HG02970 (cell line): Measurements from ENCODE around the gene HDDC3.

Experiments used
- ATAC-seq: cut with Tn5 transposase; IDR thresholded peaks from one replicate; pipeline ENCODE4 v1.9.1; 2021; ENCODE audit warnings: mild to moderate bottlenecking, moderate library complexity, moderate number of reproducible peaks; ENCODE audit not compliant: unreplicated experiment, low FRiP score

Gene HDDC3

GRCh38 chr15:90954712-90955623 is 22.6 kb upstream of the HDDC3 start, which contains the start of gene RCCD1:
Gene RCCD1 (plus strand): TSS chr15:90954884. CDS start chr15:90956735, 1,851 bp downstream.
- ATAC-seq, result peak; percentile 80

GRCh38 chr15:90953947-90954711 is 21.8 kb upstream of the HDDC3 start:
- no peak for ATAC-seq

DNA sequence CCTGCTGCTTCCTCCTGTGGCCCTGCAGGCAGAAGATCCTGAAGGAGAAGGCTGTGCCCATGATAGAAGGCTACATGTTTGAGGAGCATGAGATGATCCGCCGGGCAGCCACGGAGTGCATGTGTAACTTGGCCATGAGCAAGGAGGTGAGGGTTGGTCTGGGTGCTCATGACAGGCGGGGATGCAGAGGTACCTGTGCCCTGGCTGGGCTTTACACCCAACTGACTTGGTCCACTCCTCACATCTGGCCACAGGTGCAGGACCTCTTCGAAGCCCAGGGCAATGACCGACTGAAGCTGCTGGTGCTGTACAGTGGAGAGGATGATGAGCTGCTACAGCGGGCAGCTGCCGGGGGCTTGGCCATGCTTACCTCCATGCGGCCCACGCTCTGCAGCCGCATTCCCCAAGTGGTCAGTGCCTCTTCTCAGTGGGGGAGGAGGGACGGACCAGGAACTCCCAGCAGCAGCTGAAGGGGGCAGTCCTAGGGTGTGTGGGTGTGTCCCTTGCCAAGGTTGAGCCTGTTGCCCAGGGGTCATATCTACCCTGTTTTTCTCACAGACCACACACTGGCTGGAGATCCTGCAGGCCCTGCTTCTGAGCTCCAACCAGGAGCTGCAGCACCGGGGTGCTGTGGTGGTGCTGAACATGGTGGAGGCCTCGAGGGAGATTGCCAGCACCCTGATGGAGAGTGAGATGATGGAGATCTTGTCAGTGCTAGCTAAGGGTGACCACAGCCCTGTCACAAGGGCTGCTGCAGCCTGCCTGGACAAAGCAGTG is 20.7 kb upstream of the HDDC3 start:
- ATAC-seq, result no peak

GRCh38 chr15:90950676-90951075 is 18.3 kb upstream of the HDDC3 start:
- ATAC-seq, result no peak

DNA sequence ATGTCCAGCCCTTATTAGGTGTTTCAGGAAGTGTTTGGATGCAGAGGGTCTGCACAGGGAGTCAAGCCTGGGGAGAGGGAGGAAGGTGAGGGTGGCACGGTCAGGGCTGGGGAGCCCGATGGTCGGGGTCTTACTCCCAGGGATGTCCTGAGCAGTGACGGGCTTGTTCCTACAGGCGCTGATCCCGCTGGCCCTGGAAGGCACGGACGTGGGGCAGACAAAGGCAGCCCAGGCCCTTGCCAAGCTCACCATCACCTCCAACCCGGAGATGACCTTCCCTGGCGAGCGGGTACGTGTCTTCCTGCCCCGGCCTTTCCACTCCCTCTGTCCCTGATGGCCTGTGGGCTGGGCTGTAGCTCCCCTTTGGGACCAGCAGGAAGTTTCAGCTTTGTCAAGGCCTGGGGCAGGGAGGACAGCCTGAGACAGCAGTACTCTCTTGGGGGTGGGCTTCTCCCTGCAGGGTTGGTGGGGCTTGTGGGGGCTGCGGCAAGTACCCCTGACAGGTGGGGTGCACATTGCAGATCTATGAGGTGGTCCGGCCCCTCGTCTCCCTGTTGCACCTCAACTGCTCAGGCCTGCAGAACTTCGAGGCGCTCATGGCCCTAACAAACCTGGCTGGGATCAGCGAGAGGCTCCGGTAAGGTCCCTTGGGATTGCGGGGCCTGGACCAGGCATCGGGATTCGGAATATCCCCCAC is 17.8 kb upstream of the HDDC3 start:
- ATAC-seq, result no peak

DNA sequence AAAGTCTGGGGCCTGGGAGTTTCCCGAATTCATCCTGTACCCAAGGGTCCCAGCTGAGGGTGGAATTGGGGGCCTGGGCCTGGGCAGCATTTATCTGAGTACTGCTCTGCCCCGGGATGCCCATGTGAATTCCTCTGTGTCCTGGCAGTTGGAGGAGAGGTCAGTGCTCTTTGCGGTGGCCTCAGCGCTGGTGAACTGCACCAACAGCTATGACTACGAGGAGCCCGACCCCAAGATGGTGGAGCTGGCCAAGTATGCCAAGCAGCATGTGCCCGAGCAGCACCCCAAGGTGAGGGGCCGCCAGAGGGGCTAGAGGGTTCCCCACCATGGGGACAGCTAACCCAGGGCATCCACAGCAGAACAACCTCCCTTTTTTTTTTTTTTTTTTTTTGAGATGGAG is 16.2 kb upstream of the HDDC3 start:
- ATAC-seq, result no peak

GRCh38 chr15:90947577-90948357 is 15.4 kb upstream of the HDDC3 start:
- no peak for ATAC-seq

DNA sequence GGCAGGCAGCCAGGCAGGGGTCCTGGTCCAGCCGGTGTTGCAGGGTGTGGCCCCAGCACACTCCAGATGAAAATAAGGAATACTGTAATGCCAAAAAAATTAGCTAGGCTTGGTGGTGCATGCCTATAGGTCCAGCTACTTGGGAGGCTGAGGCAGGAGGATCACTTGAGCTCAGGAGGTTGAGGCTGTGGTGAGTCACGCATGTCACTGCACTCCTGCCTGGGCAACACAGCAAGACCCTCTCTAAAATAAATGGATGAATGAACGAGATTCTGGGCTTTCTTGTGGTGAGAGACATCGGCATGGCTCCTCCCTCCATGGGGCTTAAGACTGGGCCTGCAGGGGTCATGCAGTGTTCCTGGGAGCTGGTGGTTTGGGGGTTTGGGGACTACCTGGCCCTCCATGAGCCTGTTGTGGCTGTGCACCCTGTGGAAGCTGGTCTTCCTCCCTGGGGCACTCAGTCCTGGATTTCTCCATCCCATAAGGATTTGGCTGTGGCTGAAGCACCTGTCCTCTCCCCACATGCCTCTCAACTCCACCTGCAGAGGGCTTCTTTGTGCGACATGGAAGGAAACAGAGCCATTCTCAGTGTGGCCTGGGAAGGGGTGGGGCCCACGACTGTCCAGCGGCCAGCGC is 14.7 kb upstream of the HDDC3 start:
- ATAC-seq, result no peak

DNA sequence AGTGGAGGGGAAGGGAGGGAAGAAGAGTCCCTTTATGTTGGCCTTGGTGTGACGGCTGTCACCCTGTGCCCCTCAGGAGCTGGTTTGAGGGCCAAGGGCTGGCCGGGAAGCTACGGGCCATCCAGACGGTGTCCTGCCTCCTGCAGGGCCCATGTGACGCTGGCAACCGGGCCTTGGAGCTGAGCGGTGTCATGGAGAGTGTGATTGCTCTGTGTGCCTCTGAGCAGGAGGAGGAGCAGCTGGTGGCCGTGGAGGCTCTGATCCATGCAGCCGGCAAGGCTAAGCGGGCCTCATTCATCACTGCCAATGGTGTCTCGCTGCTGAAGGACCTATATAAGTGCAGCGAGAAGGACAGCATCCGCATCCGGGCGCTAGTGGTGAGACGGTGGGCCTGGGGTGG is 14.2 kb upstream of the HDDC3 start:
- ATAC-seq, result no peak

DNA sequence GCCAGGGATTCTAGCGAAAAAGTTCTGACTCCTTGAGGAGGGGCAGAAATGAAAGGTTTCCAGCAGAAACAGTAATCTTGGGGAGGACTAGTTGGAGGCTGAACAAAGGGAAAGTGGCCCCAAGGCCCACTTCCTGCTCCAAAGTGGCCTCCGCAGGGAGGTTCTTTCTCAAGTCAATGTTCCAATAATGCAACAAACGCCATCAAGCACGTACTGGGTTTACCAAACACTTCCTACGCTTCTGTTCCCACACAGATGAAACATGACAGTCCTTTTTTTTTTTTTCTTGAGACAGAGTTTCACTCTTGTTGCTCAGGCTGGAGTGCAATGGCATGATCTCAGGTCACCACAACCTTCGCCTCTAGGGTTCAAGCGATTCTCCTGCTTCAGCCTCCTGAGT is 12.7 kb upstream of the HDDC3 start:
- ATAC-seq, result no peak

- no peak for ATAC-seq
Measured at GRCh38 chr15:90942354-90943120, 10.2 kb upstream of the HDDC3 start.

DNA sequence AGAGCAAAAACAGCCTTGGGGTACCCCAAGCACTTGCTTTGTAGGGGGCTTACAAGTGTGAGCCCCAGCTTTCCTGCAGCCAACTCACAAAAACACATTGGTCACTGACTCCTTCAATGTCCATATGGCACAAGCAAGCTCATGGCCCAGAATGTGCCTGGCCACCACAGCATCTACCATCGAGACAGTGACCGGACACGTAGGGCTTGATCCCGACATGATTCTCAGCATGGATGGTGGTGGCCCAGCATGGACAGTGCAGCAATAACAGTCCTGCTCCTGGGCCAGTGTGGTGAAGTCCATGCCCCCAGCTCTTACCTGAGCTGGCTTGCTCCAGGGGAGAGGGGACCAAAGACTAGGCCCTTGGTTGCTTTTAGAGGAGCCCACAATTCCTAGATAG is 8.7 kb upstream of the HDDC3 start:
- no peak for ATAC-seq

DNA sequence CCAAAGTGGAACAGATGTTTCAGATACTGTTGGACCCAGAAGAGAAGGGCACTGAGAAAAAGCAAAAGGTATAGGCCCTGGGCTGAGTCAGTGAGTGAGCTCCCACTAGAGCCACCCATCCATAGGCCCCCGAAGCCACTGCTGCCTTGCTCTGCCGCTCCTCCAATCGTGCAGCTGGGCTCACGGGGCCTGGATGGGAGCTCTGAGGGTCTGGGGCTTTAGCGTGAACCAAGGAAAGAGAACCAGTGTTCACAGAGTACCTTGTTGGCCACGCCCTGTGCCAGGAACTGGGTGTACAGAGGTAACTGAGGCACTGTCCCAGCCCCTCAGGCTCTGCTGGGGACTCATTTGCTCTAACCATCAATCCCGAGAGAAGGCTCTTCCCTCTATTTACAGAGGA is 7.4 kb upstream of the HDDC3 start:
- ATAC-seq, result no peak

- no peak for ATAC-seq
Measured at GRCh38 chr15:90938261-90938660, 5.9 kb upstream of the HDDC3 start.

DNA sequence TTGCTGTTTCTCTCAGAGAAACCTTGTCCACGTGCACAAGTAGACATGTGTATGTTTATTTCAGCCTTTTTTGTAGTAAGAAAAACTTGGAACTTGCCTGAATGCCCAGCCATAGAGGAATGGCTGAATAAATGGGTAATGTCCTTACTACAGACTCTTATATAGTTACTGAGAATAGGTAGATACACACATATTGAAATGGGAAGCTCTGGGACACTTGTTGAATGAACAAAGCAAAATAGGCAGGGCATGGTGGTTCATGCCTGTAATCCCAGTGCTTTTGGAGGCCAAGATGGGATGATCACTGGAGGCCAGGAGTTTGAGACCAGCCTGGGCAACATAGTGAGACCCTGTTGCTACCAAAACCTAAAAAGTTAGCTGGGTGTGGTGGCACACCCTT is 4.5 kb upstream of the HDDC3 start:
- ATAC-seq, result no peak

GRCh38 chr15:90934949-90935751 is 2.8 kb upstream of the HDDC3 start, which contains the start of gene UNC45A:
Gene UNC45A (plus strand): TSS chr15:90935285. CDS start chr15:90935325, 40 bp downstream.
- peak; percentile 67 for ATAC-seq

GRCh38 chr15:90934256-90934948 is 2.1 kb upstream of the HDDC3 start:
- ATAC-seq, result no peak
